BJ (cell line): ENCODE measurements around the gene MIER2. TPM values are rescaled to one million over a fixed set of nuclear protein-coding genes. Genes with fewer than 3 reads are reported as not detected.
"Not testable (repeated sequence)": the region's sequence is repeated elsewhere in the genome, so short reads cannot be mapped to it uniquely, and the experiment has no call there.

ENCODE experiments used
- CTCF ChIA-PET: fragments of 350-600 bp; formaldehyde crosslinking; extraction: SDS; loops from one replicate; lab custom pipeline; 2021; ENCODE audit warnings: antibody characterized with exemption, inconsistent platforms; lab: Yijun Ruan, JAX
- POLR2A ChIA-PET: fragments of 300-600 bp; sonication (Branson Sonifier 250); formaldehyde crosslinking; extraction: SDS; loops from one replicate; lab custom pipeline; 2021; ENCODE audit warnings: antibody characterized with exemption; lab: Charles Lee
- DNase-seq: peaks from one replicate; pipeline ENCODE4 v3.0.0-alpha.2; 2011; ENCODE audit warnings: low read depth
- H3K27me3 ChIP-seq: 2 replicates; pipeline ENCODE4 v1.6.0; 2011; ENCODE audit warnings: low read length; ENCODE audit not compliant: control insufficient read depth, insufficient read depth
- H3K36me3 ChIP-seq: 2 replicates; pipeline ENCODE4 v1.5.1; 2011; ENCODE audit warnings: low read length; ENCODE audit not compliant: control insufficient read depth, insufficient read depth
- H3K4me3 ChIP-seq: 2 replicates; pipeline ENCODE4 v1.5.1; 2011; ENCODE audit warnings: low read depth, mild to moderate bottlenecking, control low read depth, low read length
- CTCF ChIP-seq: IDR thresholded peaks from 2 replicates; pipeline ENCODE4 v1.5.1; 2011; ENCODE audit warnings: low read depth, mild to moderate bottlenecking, control low read depth, inconsistent platforms, low read length, moderate library complexity; ENCODE audit not compliant: insufficient read depth
- polyA plus RNA-seq: library from polyadenylated mRNA; depleted of rRNA; stranded (reverse); fragments of >200 nt; gene quantifications from 2 replicates; pipeline ENCODE4 v1.2.3, GENCODE V29; 2011

The MIER2 gene
- polyA plus RNA-seq, 1 experiment, result 14.8 TPM

GRCh38 chr19:390386-391206 lies 46.0 kb upstream of the MIER2 start:
- ChIA-PET POLR2A (no interaction called here), CTCF (no interaction called here)
- no peak for TF ChIP-seq CTCF
- Histone ChIP-seq H3K27me3 (no peaks in the 10 kb centered on the region), H3K36me3 (no peaks in the 10 kb centered on the region), H3K4me3 (no peak overlapping the region)
- no peak for DNase-seq

GRCh38 chr19:389935-390289 lies 45.3 kb upstream of the MIER2 start:
- DNase-seq, result no peak
- TF ChIP-seq CTCF, result no peak
- H3K27me3 ChIP-seq, result no peaks in the 10 kb centered on the region
- CTCF ChIA-PET, result no interaction called here
- POLR2A ChIA-PET, result no interaction called here
- H3K36me3 ChIP-seq, result no peaks in the 10 kb centered on the region
- no peak overlapping the region for H3K4me3 ChIP-seq

- H3K36me3 ChIP-seq, result no peaks in the 10 kb centered on the region
- POLR2A ChIA-PET, result no interaction called here
- TF ChIP-seq CTCF, result no peak
- CTCF ChIA-PET, result no interaction called here
- no peak overlapping the region for H3K4me3 ChIP-seq
- H3K27me3 ChIP-seq, result no peaks in the 10 kb centered on the region
- DNase-seq, result no peak
Measured at GRCh38 chr19:389255-389934, 44.8 kb upstream of the MIER2 start.

GRCh38 chr19:388691-389090 lies 44.1 kb upstream of the MIER2 start:
- ChIA-PET POLR2A (no interaction called here), CTCF (no interaction called here)
- H3K4me3 ChIP-seq, result no peak overlapping the region
- DNase-seq, result no peak
- no peaks in the 10 kb centered on the region for H3K36me3 ChIP-seq
- no peak for TF ChIP-seq CTCF
- no peaks in the 10 kb centered on the region for H3K27me3 ChIP-seq

GRCh38 chr19:387777-388176 lies 43.2 kb upstream of the MIER2 start:
- no peak for TF ChIP-seq CTCF
- ChIA-PET POLR2A (no interaction called here), CTCF (interaction anchor here (1.0 kb wide), 1 partner anchor 119 kb away, joined by 3 read pairs; no protein-coding TSS in a partner anchor)
- DNase-seq, result no peak
- H3K27me3 ChIP-seq, result no peaks in the 10 kb centered on the region
- H3K4me3 ChIP-seq, result no peak overlapping the region
- H3K36me3 ChIP-seq, result no peaks in the 10 kb centered on the region

GRCh38 chr19:386632-387301 lies 42.2 kb upstream of the MIER2 start:
- H3K27me3 ChIP-seq, DNase-seq, H3K36me3 ChIP-seq, H3K4me3 ChIP-seq, POLR2A ChIA-PET: not testable (repeated sequence)
- CTCF ChIA-PET, result interaction anchor here (1.0 kb wide), 1 partner anchor 120 kb away, joined by 3 read pairs; no protein-coding TSS in a partner anchor

GRCh38 chr19:386189-386588 lies 41.6 kb upstream of the MIER2 start:
- CTCF ChIA-PET, POLR2A ChIA-PET, H3K27me3 ChIP-seq, H3K36me3 ChIP-seq, H3K4me3 ChIP-seq, DNase-seq: not testable (repeated sequence)
